DND-41 (cell line): ENCODE measurements around the gene OPCML.

Experiments
- ATAC-seq: fragments of 200-7000 bp; cut with Tn5 transposase; 3 replicates; pipeline ENCODE4 v1.9.1; 2021; ENCODE audit warnings: low read depth; ENCODE audit not compliant: insufficient read depth
- DNase-seq: peaks from one replicate; pipeline ENCODE4 v3.0.0-alpha.2; 2020
- H2AFZ ChIP-seq: 2 replicates; pipeline ENCODE4 v1.6.0; 2012; ENCODE audit warnings: low read depth, low read length
- H3K27ac ChIP-seq: 2 replicates; pipeline ENCODE4 v1.5.1; 2012; ENCODE audit warnings: low read length, inconsistent platforms
- H3K27me3 ChIP-seq: fragments of 200-600 bp; sonication (generic); 2 replicates; pipeline ENCODE4 v1.6.0; 2012; ENCODE audit warnings: low read length, mild to moderate bottlenecking, inconsistent platforms; ENCODE audit not compliant: insufficient read depth, poor library complexity
- H3K36me3 ChIP-seq: 2 replicates; pipeline ENCODE4 v1.5.1; 2012; ENCODE audit warnings: low read length, inconsistent platforms; ENCODE audit not compliant: insufficient read depth
- H3K4me1 ChIP-seq: 2 replicates; pipeline ENCODE4 v1.5.1; 2012; ENCODE audit warnings: mild to moderate bottlenecking, low read length; ENCODE audit not compliant: insufficient read depth
- H3K4me2 ChIP-seq: 2 replicates; pipeline ENCODE4 v1.6.0; 2012; ENCODE audit warnings: mild to moderate bottlenecking, moderate library complexity, low read length, inconsistent platforms; ENCODE audit not compliant: insufficient read depth
- H3K4me3 ChIP-seq, 2 experiments: fragments of 200-600 bp in 1 of 2; shearing (Covaris generic) in 1 of 2; 2 replicates each; pipeline ENCODE4 v1.5.1; 2012 to 2016; ENCODE audit warnings: inconsistent platforms in 2 of 2, low read length in 2 of 2, mild to moderate bottlenecking in 2 of 2, low read depth in 1 of 2, moderate library complexity in 1 of 2
- H3K79me2 ChIP-seq: 2 replicates; pipeline ENCODE4 v1.6.0; 2012; ENCODE audit warnings: low read length, inconsistent platforms; ENCODE audit not compliant: insufficient read depth
- H3K9ac ChIP-seq: 2 replicates; pipeline ENCODE4 v1.6.0; 2012; ENCODE audit warnings: low read depth, mild to moderate bottlenecking, inconsistent platforms, low read length, moderate library complexity
- H3K9me3 ChIP-seq: 2 replicates; pipeline ENCODE4 v1.5.1; 2012; ENCODE audit warnings: low read length, moderate library complexity, mild to moderate bottlenecking, inconsistent platforms; ENCODE audit not compliant: insufficient read depth, severe bottlenecking
- H4K20me1 ChIP-seq: 2 replicates; pipeline ENCODE4 v1.6.0; 2012; ENCODE audit warnings: low read length; ENCODE audit not compliant: insufficient read depth
- EZH2 ChIP-seq: IDR thresholded peaks from 3 replicates; pipeline ENCODE4 v1.6.1; 2012; ENCODE audit warnings: borderline replicate concordance, low read depth, mild to moderate bottlenecking, moderate library complexity, low read length, inconsistent platforms; ENCODE audit not compliant: severe bottlenecking
- TF ChIP-seq, protein P1 (sequence below): IDR thresholded peaks from 2 replicates; pipeline ENCODE4 v1.5.1; 2012; ENCODE audit warnings: borderline replicate concordance, low read length, moderate library complexity, mild to moderate bottlenecking; ENCODE audit not compliant: poor library complexity, severe bottlenecking; ENCODE audit errors: extremely low read depth

The OPCML gene

GRCh38 chr11:132997396-132997795 is 534.9 kb downstream of the OPCML start:
- no peak overlapping the region for H3K27ac ChIP-seq
- DNase-seq = no peak
- ATAC-seq = no peak
- TF ChIP-seq EZH2 = no peak
- TF ChIP-seq, protein P1, sequence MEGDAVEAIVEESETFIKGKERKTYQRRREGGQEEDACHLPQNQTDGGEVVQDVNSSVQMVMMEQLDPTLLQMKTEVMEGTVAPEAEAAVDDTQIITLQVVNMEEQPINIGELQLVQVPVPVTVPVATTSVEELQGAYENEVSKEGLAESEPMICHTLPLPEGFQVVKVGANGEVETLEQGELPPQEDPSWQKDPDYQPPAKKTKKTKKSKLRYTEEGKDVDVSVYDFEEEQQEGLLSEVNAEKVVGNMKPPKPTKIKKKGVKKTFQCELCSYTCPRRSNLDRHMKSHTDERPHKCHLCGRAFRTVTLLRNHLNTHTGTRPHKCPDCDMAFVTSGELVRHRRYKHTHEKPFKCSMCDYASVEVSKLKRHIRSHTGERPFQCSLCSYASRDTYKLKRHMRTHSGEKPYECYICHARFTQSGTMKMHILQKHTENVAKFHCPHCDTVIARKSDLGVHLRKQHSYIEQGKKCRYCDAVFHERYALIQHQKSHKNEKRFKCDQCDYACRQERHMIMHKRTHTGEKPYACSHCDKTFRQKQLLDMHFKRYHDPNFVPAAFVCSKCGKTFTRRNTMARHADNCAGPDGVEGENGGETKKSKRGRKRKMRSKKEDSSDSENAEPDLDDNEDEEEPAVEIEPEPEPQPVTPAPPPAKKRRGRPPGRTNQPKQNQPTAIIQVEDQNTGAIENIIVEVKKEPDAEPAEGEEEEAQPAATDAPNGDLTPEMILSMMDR = no peak
- H4K20me1 ChIP-seq = no peaks in the 10 kb centered on the region
- H3K9me3 ChIP-seq = no peaks in the 10 kb centered on the region
- no peaks in the 10 kb centered on the region for H3K79me2 ChIP-seq
- H3K4me1 ChIP-seq = no peaks in the 10 kb centered on the region
- H3K9ac ChIP-seq = no peak overlapping the region
- H3K4me3 ChIP-seq = no peak overlapping the region
- H3K27me3 ChIP-seq = peaks cover 4% of the 10 kb centered on the region
- H2AFZ ChIP-seq = no peak overlapping the region
- no peak overlapping the region for H3K4me2 ChIP-seq
- H3K36me3 ChIP-seq = no peaks in the 10 kb centered on the region

GRCh38 chr11:132994966-132995365 is 537.3 kb downstream of the OPCML start:
- no peaks in the 10 kb centered on the region for H3K79me2 ChIP-seq
- H3K9ac ChIP-seq = no peak overlapping the region
- no peaks in the 10 kb centered on the region for H3K9me3 ChIP-seq
- H2AFZ ChIP-seq = no peak overlapping the region
- H3K4me1 ChIP-seq = no peaks in the 10 kb centered on the region
- peaks cover 8% of the 10 kb centered on the region for H3K27me3 ChIP-seq
- no peak overlapping the region for H3K4me3 ChIP-seq
- no peak overlapping the region for H3K4me2 ChIP-seq
- no peaks in the 10 kb centered on the region for H4K20me1 ChIP-seq
- ATAC-seq (no peak), DNase-seq (no peak)
- no peaks in the 10 kb centered on the region for H3K36me3 ChIP-seq
- no peak overlapping the region for H3K27ac ChIP-seq
- no peak for TF ChIP-seq EZH2

DNA sequence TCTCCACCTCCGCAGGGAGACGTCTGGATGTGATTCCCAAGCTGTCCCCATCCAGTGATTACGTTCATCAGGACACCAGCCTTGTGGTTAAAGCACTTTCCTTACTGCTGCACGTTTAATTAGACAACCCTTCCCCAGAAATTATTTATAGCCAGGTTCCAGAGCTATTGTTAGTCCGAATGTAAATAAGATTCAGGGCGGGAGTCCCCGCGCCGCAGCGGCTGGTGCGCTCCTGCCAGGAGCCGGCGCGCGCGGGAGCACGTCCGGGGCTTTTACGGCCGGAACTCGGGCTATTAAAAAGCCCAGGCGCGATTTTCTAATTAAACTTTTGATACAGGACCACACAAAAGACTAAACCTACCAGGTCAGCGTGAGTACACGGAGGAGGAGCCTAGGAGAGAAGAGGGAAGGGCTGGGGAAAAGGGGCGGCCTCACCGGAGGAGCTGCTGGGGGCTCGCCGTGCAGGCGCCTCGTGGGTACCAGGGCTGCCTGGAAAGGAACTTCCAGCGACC is 538.3 kb downstream of the OPCML start:
- Histone ChIP-seq H3K27ac (no peak overlapping the region), H3K27me3 (peaks cover 10% of the 10 kb centered on the region), H3K4me1 (no peaks in the 10 kb centered on the region), H4K20me1 (no peaks in the 10 kb centered on the region), H2AFZ (no peak overlapping the region), H3K4me3 (no peak overlapping the region), H3K36me3 (no peaks in the 10 kb centered on the region), H3K9me3 (no peaks in the 10 kb centered on the region), H3K9ac (no peak overlapping the region), H3K79me2 (no peaks in the 10 kb centered on the region), H3K4me2 (no peak overlapping the region)
- TF ChIP-seq, protein P1 = no peak
- TF ChIP-seq EZH2 = no peak
- no peak for ATAC-seq
- no peak for DNase-seq

DNA sequence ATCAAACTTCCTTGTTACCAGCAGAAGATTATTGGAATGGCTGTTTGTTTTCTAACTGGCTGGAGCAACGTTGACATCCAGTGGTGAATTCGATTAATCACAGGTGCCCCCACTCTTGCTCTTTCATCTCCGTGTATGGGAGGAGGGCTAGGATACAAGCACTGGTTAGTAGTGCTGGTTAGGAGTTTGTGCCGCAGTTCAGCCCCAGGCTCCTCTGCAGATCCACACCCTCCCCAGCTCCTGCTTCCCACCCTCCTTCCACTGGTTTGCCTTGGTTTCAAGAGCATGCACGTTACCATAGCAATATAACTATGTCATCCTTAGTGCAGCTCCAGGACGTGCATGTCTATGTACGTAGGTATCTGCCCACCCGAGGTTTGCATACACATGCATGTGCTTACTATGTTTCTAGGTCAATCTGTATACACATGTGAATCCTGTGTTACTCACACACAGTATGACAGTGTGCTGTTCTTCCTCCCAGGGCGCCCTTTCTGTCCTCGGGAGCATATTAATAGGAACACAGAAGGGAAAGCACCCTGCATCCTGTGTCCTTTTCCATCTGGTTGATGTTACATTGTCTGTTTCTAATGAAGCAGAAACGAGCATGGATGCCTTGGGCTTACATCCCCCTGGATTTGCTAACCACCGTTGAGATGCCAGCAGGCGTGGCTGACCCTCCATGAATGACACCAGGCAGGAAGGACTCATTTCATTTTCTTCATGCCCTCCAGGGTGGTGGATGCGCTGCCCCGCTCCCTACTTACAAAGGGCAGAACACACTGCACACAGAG is 539.3 kb downstream of the OPCML start:
- DNase-seq = no peak
- H3K36me3 ChIP-seq = no peaks in the 10 kb centered on the region
- no peaks in the 10 kb centered on the region for H3K9me3 ChIP-seq
- TF ChIP-seq, protein P1 = peak; percentile 47
- TF ChIP-seq EZH2 = no peak
- H4K20me1 ChIP-seq = no peaks in the 10 kb centered on the region
- no peak overlapping the region for H3K9ac ChIP-seq
- H3K79me2 ChIP-seq = no peaks in the 10 kb centered on the region
- no peak overlapping the region for H2AFZ ChIP-seq
- H3K4me2 ChIP-seq = no peak overlapping the region
- H3K4me3 ChIP-seq = no peak overlapping the region
- H3K27ac ChIP-seq = no peak overlapping the region
- H3K4me1 ChIP-seq = no peaks in the 10 kb centered on the region
- H3K27me3 ChIP-seq = peaks cover 10% of the 10 kb centered on the region
- ATAC-seq = no peak
